WTC11 (cell line): ENCODE measurements around the gene CCSER1.

Experiments used
- CTCF ChIP-seq: fragments of 200-600 bp; IDR thresholded peaks from 2 replicates; pipeline ENCODE4 v1.8.0; 2022; ENCODE audit warnings: antibody characterized with exemption
- ELF4 ChIP-seq: sonication (generic); formaldehyde crosslinking; IDR thresholded peaks from 2 replicates; pipeline ENCODE4 v1.8.1; 2022; ENCODE audit warnings: low read depth, mild to moderate bottlenecking, moderate library complexity, missing genetic modification reagents

DNA sequence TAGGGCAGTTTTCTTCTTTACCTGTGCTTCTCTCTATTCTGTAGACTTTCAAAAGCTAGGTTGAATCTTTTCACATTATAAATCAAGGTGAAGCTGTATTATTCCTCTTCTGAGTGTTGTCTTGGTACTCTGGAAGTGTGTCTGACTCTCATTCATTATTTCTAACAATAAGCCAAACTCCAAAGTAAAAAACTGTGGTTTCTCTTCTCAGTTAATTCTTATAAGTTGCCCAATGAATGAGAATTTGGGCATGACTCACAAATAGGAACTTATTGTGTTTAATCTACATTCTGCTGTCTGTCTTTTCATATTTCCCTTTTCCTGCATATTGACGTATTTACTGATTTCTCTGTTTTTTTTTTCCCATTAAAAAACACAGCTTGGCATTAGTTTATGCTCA is 714.5 kb downstream of the CCSER1 start:
- TF ChIP-seq ELF4 (CRISPR knock-in tag), result no peak
- no peak for TF ChIP-seq CTCF
